ENCODE results near the gene MAL. TPM values are rescaled to one million over a fixed set of nuclear protein-coding genes. Genes with fewer than 3 reads are reported as not detected.

The MAL gene
- total and polyA plus RNA-seq, 2 of the 8 experiments (the other 6 are each of a cell fraction or from before 2014, with no cell fraction given) = not detected

GRCh38 chr2:95062242-95063085 is 37.0 kb downstream of the MAL start:
- no peak overlapping the region for H2BK12ac ChIP-seq (ENCODE audit: low read depth, low read length)
- no peak overlapping the region for H3K9ac ChIP-seq (replicated peaks in 1 of 4; ENCODE audit: extremely low read depth in 1 of 4, low read depth in 3 of 4, low read length in 3 of 4)
- TF ChIP-seq CHD1 (IDR thresholded peaks at IDR 0.05; ENCODE audit: low read depth, low read length) = no peak
- TF ChIP-seq SAP30 (IDR thresholded peaks at IDR 0.05; ENCODE audit: insufficient read depth, insufficient replicate concordance, low read length) = no peak
- no peak for TF ChIP-seq SUZ12 (IDR thresholded peaks at IDR 0.05; ENCODE audit: low read length)
- no peak for TF ChIP-seq TBP (IDR thresholded peaks at IDR 0.05; ENCODE audit: low read depth, low read length)
- no peak for TF ChIP-seq FOSL1 (IDR thresholded peaks at IDR 0.05; ENCODE audit: insufficient read depth, low read depth, low read length)
- no peak for TF ChIP-seq RBBP5 (IDR thresholded peaks at IDR 0.05; ENCODE audit: borderline replicate concordance, low read depth, low read length)
- TF ChIP-seq BRCA1 (IDR thresholded peaks at IDR 0.05; ENCODE audit: low read depth, low read length) = no peak
- no peak for TF ChIP-seq RXRA (IDR thresholded peaks at IDR 0.05; ENCODE audit: insufficient read depth, low read depth, low read length)
- no peak for TF ChIP-seq JUN (IDR thresholded peaks at IDR 0.05; ENCODE audit: low read depth, low read length)
- no peak for TF ChIP-seq RAD21 (IDR thresholded peaks at IDR 0.05 in 1 of 2, conservative IDR thresholded peaks at IDR 0.05 in 1 of 2; ENCODE audit: low read depth in 2 of 2, low read length in 2 of 2)
- TF ChIP-seq MAFK (IDR thresholded peaks at IDR 0.05; ENCODE audit: low read depth, low read length) = no peak
- no peak for TF ChIP-seq EZH2 (IDR thresholded peaks at IDR 0.05; ENCODE audit: low read depth, low read length, severe bottlenecking)

More at GRCh38 chr2:95062242-95063085, 37.0 kb downstream of the MAL start:
- no peak overlapping the region for H2BK120ac ChIP-seq (replicated peaks; ENCODE audit: low read depth, low read length)
- H4K8ac ChIP-seq (ENCODE audit: extremely low read depth, insufficient read depth, low read length) = no peak overlapping the region
- no peak for DNase-seq (ENCODE audit: low read depth in 1 of 2, low spot score in 2 of 2)
- no peak overlapping the region for H3K18ac ChIP-seq (ENCODE audit: extremely low read depth, low read length)
- peaks cover 59 to 75% of the 10 kb centered on the region in 2 experiments for H3K9me3 ChIP-seq (ENCODE audit: insufficient read depth in 2 of 2, low read depth in 1 of 2, low read length in 1 of 2)
- CTCF ChIA-PET (ENCODE audit: partially characterized antibody) = interaction anchor here (1.1 kb wide), 2 partner anchors 9 to 14 kb away, joined by 3 to 6 read pairs; no protein-coding TSS in a partner anchor
- no peak overlapping the region for H2BK5ac ChIP-seq (ENCODE audit: low read depth, low read length)
- H3K27me3 ChIP-seq (replicated peaks in 1 of 4; ENCODE audit: control insufficient read depth in 3 of 4, extremely low read depth in 1 of 4, insufficient read depth in 3 of 4, low read length in 3 of 4) = no peaks in the 10 kb centered on the region
- H3K23ac ChIP-seq (ENCODE audit: insufficient read length) = no peak overlapping the region
- H3K79me1 ChIP-seq (ENCODE audit: low read depth, low read length) = no peaks in the 10 kb centered on the region
- no peak overlapping the region for H2AK5ac ChIP-seq (ENCODE audit: low read depth, low read length)
- no peak overlapping the region for H3K4ac ChIP-seq (replicated peaks; ENCODE audit: insufficient read length, low read depth, low read length)
- H3K14ac ChIP-seq (ENCODE audit: insufficient read length) = no peak overlapping the region
- H4K91ac ChIP-seq (replicated peaks; ENCODE audit: insufficient read length, low read length) = no peak overlapping the region
- no peak overlapping the region for H3K27ac ChIP-seq (ENCODE audit: low read depth, low read length)
- POLR2A ChIA-PET (ENCODE audit: partially characterized antibody) = no interaction called here
- H3K4me1 ChIP-seq (replicated peaks in 1 of 4; ENCODE audit: control insufficient read depth in 3 of 4, insufficient read depth in 4 of 4, low read length in 3 of 4) = peaks cover 0 to 5% (median 0%) of the 10 kb centered on the region in 4 experiments; a peak in 1 of 7 replicates
- H2BK20ac ChIP-seq (ENCODE audit: low read length) = no peak overlapping the region
- peak overlapping the region in 1 of 2 experiments; percentile 41; a peak in 1 of 4 replicates for H3K4me2 ChIP-seq (ENCODE audit: insufficient read depth in 1 of 2, low read depth in 2 of 2, low read length in 2 of 2)
- WGBS, 2 experiments (ENCODE audit: extremely low coverage in 1 of 2, insufficient coverage in 1 of 2, insufficient read length in 1 of 2, insufficient replicate concordance in 2 of 2, low coverage in 1 of 2, low lambda C conversion rate in 2 of 2, missing lambda C conversion rate in 1 of 2) = 77% methylated on average over 11 of the region's 11 CpGs; no CpG with 5 or more reads in 1 of the 2 experiments
- H3K79me2 ChIP-seq (ENCODE audit: control insufficient read depth in 1 of 2, insufficient read depth in 2 of 2, low read length in 2 of 2) = no peaks in the 10 kb centered on the region
- H2AFZ ChIP-seq (ENCODE audit: low read length) = no peak overlapping the region
- no peaks in the 10 kb centered on the region for H3K36me3 ChIP-seq (ENCODE audit: control insufficient read depth in 2 of 4, insufficient read depth in 4 of 4, low read length in 3 of 4)
- H4K20me1 ChIP-seq (replicated peaks in 1 of 2; ENCODE audit: control insufficient read depth in 1 of 2, insufficient read depth in 2 of 2, low read length in 2 of 2) = no peaks in the 10 kb centered on the region
- no peak overlapping the region for H3K4me3 ChIP-seq (ENCODE audit: extremely low read depth in 1 of 4, insufficient read depth in 2 of 4, low read depth in 3 of 4, low read length in 4 of 4)
- FAIRE-seq = no peak
- no peak overlapping the region for H2BK15ac ChIP-seq (ENCODE audit: low read length)
- H3K56ac ChIP-seq (replicated peaks; ENCODE audit: insufficient read length, low read depth, low read length) = no peak overlapping the region
- no peak overlapping the region for H4K5ac ChIP-seq (ENCODE audit: insufficient read length, low read depth, low read length)
- no peaks in the 10 kb centered on the region for H3K23me2 ChIP-seq (ENCODE audit: low read depth, low read length)

Measured in H1 (cell line).